C4-2B (cell line): ENCODE results near the gene CORIN.

Experiments used
- ZFX ChIP-seq: fragments of 450-650 bp; IDR thresholded peaks from 2 replicates; pipeline ENCODE4 v1.6.1; 2017
- TF ChIP-seq, protein P1 (sequence below): fragments of 450-650 bp; conservative IDR thresholded peaks from 2 replicates; pipeline ENCODE4 v1.5.1; 2017; ENCODE audit warnings: mild to moderate bottlenecking

DNA sequence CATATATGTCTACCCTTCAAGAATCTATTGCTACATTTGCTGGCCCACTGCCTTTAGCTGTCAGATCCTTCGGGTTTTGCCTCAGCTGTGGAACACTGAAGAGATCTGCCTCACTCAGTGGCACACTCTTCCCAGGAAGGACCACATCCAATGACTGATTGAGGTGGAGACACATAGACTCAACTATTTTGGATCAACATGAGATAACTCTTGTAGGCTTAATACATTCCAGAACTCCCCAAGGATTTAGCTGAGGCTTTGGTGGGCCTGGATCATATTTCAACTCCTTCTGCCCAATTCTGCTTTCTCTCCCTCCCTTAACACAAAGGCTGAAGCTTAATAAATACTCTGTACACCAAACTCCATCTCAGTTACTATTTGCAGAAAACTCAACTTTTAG lies 100.5 kb downstream of the CORIN start:
- TF ChIP-seq, protein P1, sequence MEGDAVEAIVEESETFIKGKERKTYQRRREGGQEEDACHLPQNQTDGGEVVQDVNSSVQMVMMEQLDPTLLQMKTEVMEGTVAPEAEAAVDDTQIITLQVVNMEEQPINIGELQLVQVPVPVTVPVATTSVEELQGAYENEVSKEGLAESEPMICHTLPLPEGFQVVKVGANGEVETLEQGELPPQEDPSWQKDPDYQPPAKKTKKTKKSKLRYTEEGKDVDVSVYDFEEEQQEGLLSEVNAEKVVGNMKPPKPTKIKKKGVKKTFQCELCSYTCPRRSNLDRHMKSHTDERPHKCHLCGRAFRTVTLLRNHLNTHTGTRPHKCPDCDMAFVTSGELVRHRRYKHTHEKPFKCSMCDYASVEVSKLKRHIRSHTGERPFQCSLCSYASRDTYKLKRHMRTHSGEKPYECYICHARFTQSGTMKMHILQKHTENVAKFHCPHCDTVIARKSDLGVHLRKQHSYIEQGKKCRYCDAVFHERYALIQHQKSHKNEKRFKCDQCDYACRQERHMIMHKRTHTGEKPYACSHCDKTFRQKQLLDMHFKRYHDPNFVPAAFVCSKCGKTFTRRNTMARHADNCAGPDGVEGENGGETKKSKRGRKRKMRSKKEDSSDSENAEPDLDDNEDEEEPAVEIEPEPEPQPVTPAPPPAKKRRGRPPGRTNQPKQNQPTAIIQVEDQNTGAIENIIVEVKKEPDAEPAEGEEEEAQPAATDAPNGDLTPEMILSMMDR, result no peak
- TF ChIP-seq ZFX, result no peak
